Body of pancreas (tissue), 4 donors: Measurements from ENCODE around the gene SHANK1.

Experiments
- POLR2A ChIP-seq, 3 donors: fragments of 450-650 bp; IDR thresholded peaks; one replicate each; pipeline ENCODE4 v1.6.1; 2016; ENCODE audit warnings: antibody characterized with exemption in 3 of 3, mild to moderate bottlenecking in 2 of 3
- TF ChIP-seq, protein P1 (sequence below), 7 experiments: fragments of 450-650 bp in 4 of 7; fragments of 200-600 bp in 3 of 7; sonication (generic) in 3 of 7; IDR thresholded peaks; one replicate each; pipeline ENCODE4 v1.5.1; 2016 to 2019; ENCODE audit warnings: antibody characterized with exemption in 7 of 7

DNA sequence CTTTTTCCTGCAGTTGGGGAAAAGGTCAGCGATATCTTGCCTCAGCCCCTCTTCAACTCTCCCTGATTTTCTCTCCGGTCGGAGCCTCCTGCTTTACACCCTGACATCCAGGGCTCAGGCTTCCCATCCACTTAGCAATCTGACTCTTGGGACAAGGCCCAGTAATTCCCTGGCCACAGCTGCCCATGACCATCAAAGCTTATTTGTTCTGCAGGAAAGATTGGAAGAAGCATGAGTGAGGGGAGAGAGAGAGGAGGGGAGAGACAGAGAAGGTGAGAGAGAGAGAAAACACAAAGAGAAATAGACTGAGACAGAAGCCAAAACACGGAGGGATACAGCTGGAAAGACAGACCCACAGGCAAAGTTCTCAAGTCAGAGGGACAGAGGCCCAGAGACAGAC is 93.6 kb downstream of the SHANK1 start:
- TF ChIP-seq, protein P1, sequence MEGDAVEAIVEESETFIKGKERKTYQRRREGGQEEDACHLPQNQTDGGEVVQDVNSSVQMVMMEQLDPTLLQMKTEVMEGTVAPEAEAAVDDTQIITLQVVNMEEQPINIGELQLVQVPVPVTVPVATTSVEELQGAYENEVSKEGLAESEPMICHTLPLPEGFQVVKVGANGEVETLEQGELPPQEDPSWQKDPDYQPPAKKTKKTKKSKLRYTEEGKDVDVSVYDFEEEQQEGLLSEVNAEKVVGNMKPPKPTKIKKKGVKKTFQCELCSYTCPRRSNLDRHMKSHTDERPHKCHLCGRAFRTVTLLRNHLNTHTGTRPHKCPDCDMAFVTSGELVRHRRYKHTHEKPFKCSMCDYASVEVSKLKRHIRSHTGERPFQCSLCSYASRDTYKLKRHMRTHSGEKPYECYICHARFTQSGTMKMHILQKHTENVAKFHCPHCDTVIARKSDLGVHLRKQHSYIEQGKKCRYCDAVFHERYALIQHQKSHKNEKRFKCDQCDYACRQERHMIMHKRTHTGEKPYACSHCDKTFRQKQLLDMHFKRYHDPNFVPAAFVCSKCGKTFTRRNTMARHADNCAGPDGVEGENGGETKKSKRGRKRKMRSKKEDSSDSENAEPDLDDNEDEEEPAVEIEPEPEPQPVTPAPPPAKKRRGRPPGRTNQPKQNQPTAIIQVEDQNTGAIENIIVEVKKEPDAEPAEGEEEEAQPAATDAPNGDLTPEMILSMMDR (IDR thresholded peaks at IDR 0.05), result no peak
- no peak for TF ChIP-seq POLR2A (IDR thresholded peaks at IDR 0.05)
